Frontal cortex (tissue), 4 donors: ENCODE data around the gene MAP2K7. TPM values are rescaled to one million over a fixed set of nuclear protein-coding genes. Genes with fewer than 3 reads are reported as not detected.

Experiments
- DNase-seq, 2 donors: peaks; one replicate each; pipeline ENCODE4 v3.0.0; 2012; ENCODE audit warnings: low spot score in 2 of 2
- FAIRE-seq: peaks from 2 replicates; lab custom pipeline; 2012; peaks lifted over from hg19 to GRCh38; lab: Jason Lieb, UNC
- total RNA-seq: library from RNA; depleted of rRNA; stranded (reverse); fragments of >200 nt; gene quantifications from one replicate; pipeline ENCODE4 v1.2.3, GENCODE V29; 2014
- donor health status: control.
- donor health status: control.
- donor health status: control.

Gene MAP2K7
- total RNA-seq, 1 donor from 2014 or later = 5.7 TPM

- no peak for FAIRE-seq
- DNase-seq = no peak
These were observed 857 bp upstream of the MAP2K7 start for GRCh38 chr19:7902796-7903243.

DNA sequence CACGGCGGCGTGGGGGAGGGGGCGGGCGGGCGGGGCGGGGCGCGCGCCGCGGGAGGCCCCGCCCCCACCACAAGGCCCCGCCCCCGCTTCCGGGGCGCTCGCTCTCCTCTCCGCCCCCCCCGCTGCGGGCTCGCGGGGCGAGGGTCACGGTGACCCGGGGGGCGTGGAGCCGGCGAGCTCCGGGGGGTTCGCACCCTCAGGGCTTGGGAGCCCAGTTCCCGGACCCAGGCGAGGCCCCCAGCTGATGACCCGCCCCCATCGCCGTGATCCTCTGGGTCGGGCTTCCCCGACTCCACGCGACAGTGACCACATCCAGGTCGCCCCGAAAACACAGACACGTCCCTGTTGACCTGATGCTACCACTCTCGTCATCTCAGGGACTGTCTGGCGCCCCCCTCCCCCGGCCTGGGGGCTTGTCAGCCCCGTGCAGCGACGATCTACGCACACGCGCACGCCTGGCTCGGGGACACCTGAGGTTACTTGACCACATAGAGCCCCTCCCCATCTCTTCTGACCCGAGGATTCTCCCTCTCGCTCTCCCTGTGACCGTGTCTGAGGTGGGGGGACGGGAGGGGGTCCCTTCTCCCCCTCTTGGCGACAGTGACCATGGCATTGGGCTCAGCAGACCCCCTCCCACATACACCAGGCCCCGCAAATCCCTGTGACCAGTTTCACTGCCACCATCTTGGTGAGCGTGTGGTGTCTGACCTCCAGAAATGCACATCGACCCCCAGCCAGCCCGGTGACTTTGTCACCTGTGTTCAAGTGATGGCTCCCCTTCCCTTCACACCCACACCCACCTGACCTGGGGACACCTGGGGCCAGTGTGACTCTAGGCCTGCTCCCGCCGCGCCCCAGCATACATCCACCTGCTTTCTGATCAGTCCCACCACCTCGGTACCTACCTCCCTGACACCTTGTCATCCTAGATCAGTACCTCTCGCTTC, 670 bp downstream of the MAP2K7 start:
- DNase-seq = peak; percentile 87 to 91
- FAIRE-seq = no peak

GRCh38 chr19:7905268-7905667, 1.6 kb downstream of the MAP2K7 start:
- FAIRE-seq (no peak), DNase-seq (no peak)

DNA sequence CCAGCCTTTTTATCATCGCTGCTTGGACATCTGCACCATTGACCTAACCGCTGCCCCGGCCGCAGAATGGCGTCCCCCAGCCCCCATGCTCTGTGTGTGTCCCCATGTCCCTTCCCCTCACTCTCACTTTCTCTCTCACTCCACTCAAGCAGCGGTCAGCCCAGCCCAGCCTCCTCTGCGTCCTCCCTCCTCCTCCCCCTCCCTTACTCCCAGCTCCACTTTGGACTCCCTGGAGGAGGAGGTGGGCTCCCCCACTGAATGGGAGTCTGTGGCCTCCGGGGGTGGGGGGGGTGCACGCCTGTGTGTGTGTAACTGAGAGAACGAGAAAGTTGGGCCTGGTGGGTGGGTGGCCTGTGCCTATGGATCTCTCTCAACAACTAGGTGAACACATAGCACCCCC, 2.2 kb downstream of the MAP2K7 start:
- FAIRE-seq = no peak

DNA sequence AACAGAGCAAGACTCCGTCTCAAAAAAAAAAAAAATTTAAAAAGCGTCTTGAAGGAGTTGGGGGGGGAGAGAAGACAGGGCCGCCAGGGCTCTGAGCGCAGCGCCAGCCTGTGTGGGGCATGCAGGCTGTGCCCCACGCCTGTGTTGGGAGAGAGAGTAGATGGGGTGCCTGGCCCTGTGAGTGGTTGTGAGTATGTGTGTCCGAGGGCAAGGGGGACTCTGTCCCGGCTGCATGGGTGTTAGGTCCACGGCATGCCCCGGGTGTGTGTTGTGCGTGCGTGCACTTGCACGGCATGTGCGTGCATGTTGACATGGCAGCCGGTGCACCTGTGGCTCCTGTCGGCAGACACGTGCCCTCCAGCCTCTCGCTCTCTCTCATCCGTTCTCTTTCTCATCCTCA, 3.4 kb downstream of the MAP2K7 start:
- DNase-seq = no peak
- FAIRE-seq = no peak

More for the DNA sequence above, 2.2 kb downstream of the MAP2K7 start:
- no peak for DNase-seq

DNA sequence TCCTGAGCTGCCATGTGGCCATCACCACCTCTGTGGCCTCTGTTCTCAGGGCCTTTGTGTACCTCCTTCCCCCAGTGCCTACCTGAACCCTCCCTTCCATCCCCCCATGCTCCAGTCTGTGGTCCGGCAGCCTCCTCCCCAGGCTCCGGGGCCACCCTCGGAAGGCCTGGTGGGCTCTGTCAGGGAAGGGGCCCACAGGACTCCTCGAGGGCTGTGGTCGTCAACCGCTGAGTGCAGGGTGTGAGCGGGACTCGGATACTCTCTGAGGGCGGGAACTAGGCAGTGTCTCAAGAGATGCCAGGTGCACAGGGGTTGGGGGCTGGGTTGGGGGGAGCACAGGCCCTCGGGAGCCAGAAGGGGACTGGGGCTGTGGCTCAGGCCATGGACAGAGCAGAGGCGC, 3.9 kb downstream of the MAP2K7 start:
- FAIRE-seq = no peak
- no peak for DNase-seq

- FAIRE-seq = no peak
- DNase-seq = no peak
These were observed 4.5 kb downstream of the MAP2K7 start for GRCh38 chr19:7908078-7908699.

DNA sequence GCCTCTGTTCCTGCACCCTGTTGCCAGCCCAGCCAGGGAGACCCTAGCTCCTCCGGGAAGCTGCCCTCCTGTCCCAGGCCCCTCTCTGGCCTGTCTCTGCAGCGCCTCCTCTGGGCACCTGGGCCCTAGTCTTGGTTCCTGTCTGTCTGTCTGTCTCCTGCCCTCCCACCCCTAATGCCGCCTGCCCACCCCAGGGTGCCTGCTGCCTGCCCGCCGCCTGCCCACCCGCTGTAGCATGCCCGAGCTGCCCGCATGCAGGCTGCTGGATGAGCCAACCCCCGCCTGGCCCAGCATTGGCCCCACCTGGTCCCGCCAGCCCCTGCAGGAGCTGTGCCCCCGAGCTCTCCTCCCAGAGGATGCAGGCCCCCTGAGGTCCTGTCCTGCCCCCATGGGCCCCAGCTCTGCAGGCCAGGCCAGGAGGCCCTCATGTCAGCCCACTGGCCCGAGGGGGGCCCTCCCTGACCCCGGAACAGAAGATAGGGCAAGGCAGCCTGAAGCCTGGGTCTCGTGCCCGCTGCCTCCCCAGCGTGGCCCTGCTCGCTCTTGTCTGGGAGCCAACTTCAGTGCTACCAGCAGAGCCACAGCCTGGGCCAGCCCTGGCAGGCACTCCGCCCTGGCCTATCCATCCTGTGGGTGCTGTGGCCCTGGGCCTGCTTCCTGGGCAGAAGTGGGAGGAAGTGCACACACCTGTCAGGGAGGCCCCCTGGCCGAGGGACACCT, 5.2 kb downstream of the MAP2K7 start:
- DNase-seq (no peak), FAIRE-seq (no peak)

- DNase-seq = no peak
- no peak for FAIRE-seq
These were observed 5.9 kb downstream of the MAP2K7 start for GRCh38 chr19:7909471-7910067.

DNA sequence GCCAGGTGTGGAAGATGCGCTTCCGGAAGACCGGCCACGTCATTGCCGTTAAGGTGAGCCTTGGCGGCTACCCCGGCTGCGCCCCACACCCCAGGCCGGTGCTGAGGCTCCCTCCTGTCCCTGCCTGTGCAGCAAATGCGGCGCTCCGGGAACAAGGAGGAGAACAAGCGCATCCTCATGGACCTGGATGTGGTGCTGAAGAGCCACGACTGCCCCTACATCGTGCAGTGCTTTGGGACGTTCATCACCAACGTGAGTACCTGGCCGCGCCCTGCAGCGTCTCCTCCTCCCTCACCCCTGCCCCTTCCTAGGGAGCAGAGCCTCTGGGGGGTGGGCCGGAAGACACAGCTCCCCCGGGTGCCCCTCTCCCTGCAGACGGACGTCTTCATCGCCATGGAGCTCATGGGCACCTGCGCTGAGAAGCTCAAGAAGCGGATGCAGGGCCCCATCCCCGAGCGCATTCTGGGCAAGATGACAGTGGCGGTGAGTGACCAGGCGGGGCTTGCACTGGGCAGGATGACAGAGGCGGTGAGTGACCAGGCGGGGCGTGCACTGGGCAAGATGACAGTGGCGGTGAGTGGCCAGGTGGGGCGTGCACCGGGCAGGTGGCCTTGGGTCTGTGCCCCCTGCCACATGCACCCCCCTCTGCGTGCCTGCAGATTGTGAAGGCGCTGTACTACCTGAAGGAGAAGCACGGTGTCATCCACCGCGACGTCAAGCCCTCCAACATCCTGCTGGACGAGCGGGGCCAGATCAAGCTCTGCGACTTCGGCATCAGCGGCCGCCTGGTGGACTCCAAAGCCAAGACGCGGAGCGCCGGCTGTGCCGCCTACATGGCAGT, 6.9 kb downstream of the MAP2K7 start:
- FAIRE-seq = no peak

GRCh38 chr19:7911508-7912143, 7.9 kb downstream of the MAP2K7 start:
- DNase-seq (no peak), FAIRE-seq (no peak)

More for the DNA sequence above, 6.9 kb downstream of the MAP2K7 start:
- no peak for DNase-seq

DNA sequence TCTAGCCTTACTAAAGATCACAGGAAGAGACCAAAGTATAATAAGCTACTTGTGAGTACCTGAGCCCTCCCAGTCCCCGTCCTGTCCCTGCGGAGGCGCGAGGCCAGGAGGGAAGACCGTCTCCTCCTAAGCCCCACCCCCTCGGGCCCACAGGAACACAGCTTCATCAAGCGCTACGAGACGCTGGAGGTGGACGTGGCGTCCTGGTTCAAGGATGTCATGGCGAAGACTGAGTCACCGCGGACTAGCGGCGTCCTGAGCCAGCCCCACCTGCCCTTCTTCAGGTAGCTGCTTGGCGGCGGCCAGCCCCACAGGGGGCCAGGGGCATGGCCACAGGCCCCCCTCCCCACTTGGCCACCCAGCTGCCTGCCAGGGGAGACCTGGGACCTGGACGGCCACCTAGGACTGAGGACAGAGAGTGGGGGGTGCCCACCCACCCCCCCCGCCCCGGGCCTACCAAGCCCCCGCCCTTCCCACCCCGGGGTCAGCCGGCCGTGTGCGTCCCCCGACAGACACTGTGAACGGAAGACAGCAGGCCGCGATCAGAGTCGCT, 8.5 kb downstream of the MAP2K7 start:
- DNase-seq (no peak), FAIRE-seq (no peak)

- DNase-seq = no peak
- no peak for FAIRE-seq
These were observed 9.3 kb downstream of the MAP2K7 start for GRCh38 chr19:7912697-7913564.

DNA sequence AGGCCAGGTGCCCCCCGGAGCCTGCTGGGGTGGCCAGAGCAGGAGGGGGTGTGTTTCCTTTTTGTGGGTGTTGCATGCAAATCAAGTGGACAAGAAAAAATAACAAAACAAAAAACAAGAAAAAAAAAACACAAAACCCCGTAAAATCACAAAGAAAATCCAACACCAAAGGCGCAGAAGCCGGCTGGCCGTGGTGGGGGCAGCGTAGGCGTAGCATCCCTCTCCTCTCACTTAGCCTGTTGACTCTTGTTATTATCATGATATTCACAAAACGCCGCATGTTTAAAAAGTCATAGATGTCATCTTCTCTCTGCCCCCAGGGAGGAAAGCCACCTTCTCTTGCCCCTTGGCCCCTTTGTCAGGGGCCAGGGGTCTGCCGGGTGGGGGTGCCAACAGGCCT, 10.0 kb downstream of the MAP2K7 start:
- no peak for DNase-seq
- FAIRE-seq = no peak

DNA sequence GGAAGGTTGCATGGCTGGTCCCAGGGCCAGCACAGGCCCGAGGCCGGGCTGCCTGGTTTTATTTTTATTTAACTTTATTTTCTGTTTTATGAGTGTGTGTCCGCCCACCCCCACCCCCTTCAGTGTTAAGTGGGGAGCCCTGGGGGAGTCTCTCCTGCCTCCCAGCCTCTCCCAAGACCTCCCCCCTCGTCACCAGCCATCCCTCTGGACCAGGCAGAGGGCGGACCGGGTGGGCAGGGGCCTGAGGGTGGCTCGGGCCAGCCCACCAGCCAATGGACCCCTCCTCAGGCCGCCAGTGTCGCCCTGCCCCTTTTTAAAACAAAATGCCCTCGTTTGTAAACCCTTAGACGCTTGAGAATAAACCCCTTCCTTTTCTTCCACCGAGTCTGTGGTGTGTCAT, 10.4 kb downstream of the MAP2K7 start:
- no peak for FAIRE-seq
- DNase-seq = no peak

DNA sequence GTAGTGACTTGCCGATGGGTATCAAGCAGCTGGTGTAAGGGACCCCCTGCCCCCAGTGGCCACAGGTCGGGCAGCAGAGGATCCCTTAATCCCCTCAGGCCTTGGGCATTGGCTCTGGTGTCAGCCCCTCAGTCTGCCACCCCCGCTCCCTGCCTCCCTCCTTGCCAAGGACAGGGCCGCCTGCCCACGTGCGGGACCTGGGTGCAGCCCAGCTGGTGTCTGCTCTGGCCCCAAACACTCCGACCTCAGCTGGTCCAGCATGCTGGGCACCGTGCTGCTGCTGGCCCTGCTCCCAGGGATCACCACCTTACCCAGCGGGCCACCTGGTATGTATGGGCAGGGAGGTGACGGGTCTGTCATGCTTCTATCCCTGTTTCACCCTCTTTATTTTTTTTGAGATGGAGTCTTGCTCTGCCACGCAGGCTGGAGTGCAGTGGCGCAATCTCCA, 10.9 kb downstream of the MAP2K7 start, which contains the start of gene TGFBR3L:
Gene TGFBR3L (plus strand): TSS at position 233 of the 448 bp plus-strand sequence.
- DNase-seq = no peak
- FAIRE-seq = no peak
